HG03460 (cell line): Measurements from ENCODE around the gene ZNF263.
A peak's percentile ranks its signal among the peaks of the same experiment; 100 is the strongest.

ENCODE experiments used
- ATAC-seq: cut with Tn5 transposase; IDR thresholded peaks from one replicate; pipeline ENCODE4 v1.9.1; 2021; ENCODE audit not compliant: unreplicated experiment

The ZNF263 gene

GRCh38 chr16:3282730-3283542 is at the start of gene ZNF263:
ZNF263 (plus strand) TSS chr16:3283491; CDS start chr16:3283819, 328 bp downstream.
- ATAC-seq = peak; percentile 83

GRCh38 chr16:3234543-3234856 is 48.8 kb upstream of the ZNF263 start:
- ATAC-seq = no peak

- ATAC-seq = peak; percentile 88
These were observed 48.3 kb upstream of the ZNF263 start, which contains the start of gene ZNF200 for GRCh38 chr16:3234857-3235561. ZNF200 (minus strand) TSS chr16:3235158; CDS start chr16:3233755, 1,403 bp downstream.

GRCh38 chr16:3235856-3236669 is 47.2 kb upstream of the ZNF263 start:
- no peak for ATAC-seq

GRCh38 chr16:3241761-3242160 is 41.5 kb upstream of the ZNF263 start:
- no peak for ATAC-seq

GRCh38 chr16:3242709-3243108 is 40.6 kb upstream of the ZNF263 start:
- ATAC-seq = no peak

GRCh38 chr16:3243882-3244281 is 39.4 kb upstream of the ZNF263 start:
- no peak for ATAC-seq

GRCh38 chr16:3246002-3246401 is 37.3 kb upstream of the ZNF263 start:
- ATAC-seq = no peak

GRCh38 chr16:3246876-3247275 is 36.4 kb upstream of the ZNF263 start:
- ATAC-seq = no peak

GRCh38 chr16:3248596-3248995 is 34.7 kb upstream of the ZNF263 start:
- ATAC-seq = no peak

- ATAC-seq = no peak
These were observed 34.3 kb upstream of the ZNF263 start for GRCh38 chr16:3249020-3249419.

GRCh38 chr16:3249451-3249850 is 33.8 kb upstream of the ZNF263 start:
- no peak for ATAC-seq

GRCh38 chr16:3252967-3253366 is 30.3 kb upstream of the ZNF263 start:
- ATAC-seq = no peak

GRCh38 chr16:3254309-3254708 is 29.0 kb upstream of the ZNF263 start:
- ATAC-seq = no peak

GRCh38 chr16:3256146-3256865 is 27.0 kb upstream of the ZNF263 start, which contains the start of gene MEFV:
MEFV (minus strand) TSS chr16:3256633; CDS start chr16:3256587, 46 bp downstream.
- ATAC-seq = no peak

- ATAC-seq = no peak
These were observed 26.3 kb upstream of the ZNF263 start for GRCh38 chr16:3256866-3257465.

- no peak for ATAC-seq
These were observed 23.5 kb upstream of the ZNF263 start for GRCh38 chr16:3259836-3260235.

GRCh38 chr16:3262517-3262916 is 20.8 kb upstream of the ZNF263 start:
- no peak for ATAC-seq

- peak; percentile 87 for ATAC-seq
These were observed 18.9 kb upstream of the ZNF263 start for GRCh38 chr16:3264137-3265036.
